Thoracic aorta (tissue), 2 donors: ENCODE measurements around the gene PLPP1. TPM values are rescaled to one million over a fixed set of nuclear protein-coding genes. Genes with fewer than 3 reads are reported as not detected.
A peak's percentile ranks its signal among the peaks of the same experiment; 100 is the strongest.

ENCODE experiments used
- ATAC-seq: fragments of 150-250 bp; one replicate; pipeline ENCODE4 v1.8.0; 2017; ENCODE audit warnings: low read depth; ENCODE audit not compliant: insufficient number of reproducible peaks, low FRiP score
- DNase-seq: peaks from one replicate; pipeline ENCODE4 v3.0.0-alpha.2; 2020; ENCODE audit warnings: low spot score
- H3K27ac ChIP-seq, 2 donors: fragments of 200-600 bp; sonication (generic); 1 replicate in 1 of 2; 2 replicates in 1 of 2; pipeline ENCODE4 v1.5.1; 2016; ENCODE audit warnings: mild to moderate bottlenecking in 2 of 2, moderate library complexity in 2 of 2
- H3K27me3 ChIP-seq: fragments of 200-600 bp; sonication (generic); replicated peaks from 2 replicates; pipeline ENCODE4 v1.6.0; 2016; ENCODE audit warnings: mild to moderate bottlenecking; ENCODE audit not compliant: insufficient read depth
- H3K36me3 ChIP-seq: fragments of 200-600 bp; sonication (generic); one replicate; pipeline ENCODE4 v1.5.1; 2016
- H3K4me1 ChIP-seq, 2 donors: fragments of 200-600 bp; sonication (generic); 1 replicate in 1 of 2; 2 replicates in 1 of 2; pipeline versions ENCODE4 v1.5.1 to v1.6.0; 2016; ENCODE audit warnings: low read depth in 2 of 2, mild to moderate bottlenecking in 1 of 2; ENCODE audit not compliant: control insufficient read depth in 1 of 2
- H3K4me3 ChIP-seq: fragments of 200-600 bp; sonication (generic); 2 replicates; pipeline ENCODE4 v1.5.1; 2016; ENCODE audit warnings: mild to moderate bottlenecking
- H3K9me3 ChIP-seq: fragments of 200-600 bp; sonication (generic); 2 replicates; pipeline ENCODE4 v1.5.1; 2016
- CTCF ChIP-seq: fragments of 200-600 bp; sonication (generic); IDR thresholded peaks from one replicate; pipeline ENCODE4 v1.5.1; 2019; ENCODE audit warnings: antibody characterized with exemption
- total RNA-seq, 2 donors: library from RNA; depleted of rRNA; stranded (reverse); fragments of >200 nt; gene quantifications; one replicate each; pipeline versions ENCODE4 v1.1.0 to v1.2.3, GENCODE V29; 2016

The PLPP1 gene
- total RNA-seq, 2 donors from 2014 or later = 341 to 509 TPM

GRCh38 chr5:55416306-55416705 lies 118.5 kb downstream of the PLPP1 start:
- no peak for TF ChIP-seq CTCF
- DNase-seq = no peak
- no peaks in the 10 kb centered on the region for H3K27me3 ChIP-seq
- H3K9me3 ChIP-seq = no peaks in the 10 kb centered on the region
- H3K4me3 ChIP-seq = no peak overlapping the region
- H3K27ac ChIP-seq = no peak overlapping the region
- ATAC-seq = no peak
- peaks cover 11% of the 10 kb centered on the region for H3K36me3 ChIP-seq
- peaks cover 16 to 38% of the 10 kb centered on the region in 2 donors for H3K4me1 ChIP-seq

- Histone ChIP-seq H3K36me3 (peaks cover 11% of the 10 kb centered on the region), H3K4me1 (peaks cover 16 to 27% of the 10 kb centered on the region in 2 donors), H3K27me3 (no peaks in the 10 kb centered on the region), H3K9me3 (no peaks in the 10 kb centered on the region), H3K27ac (peak overlapping the region; percentile 7 to 38), H3K4me3 (no peak overlapping the region)
- no peak for TF ChIP-seq CTCF
- ATAC-seq = no peak
- DNase-seq = no peak
Observed at GRCh38 chr5:55415071-55415470, 119.7 kb downstream of the PLPP1 start.

- ATAC-seq = no peak
- peaks cover 11% of the 10 kb centered on the region for H3K36me3 ChIP-seq
- no peak overlapping the region for H3K4me3 ChIP-seq
- no peak overlapping the region for H3K27ac ChIP-seq
- no peak for DNase-seq
- TF ChIP-seq CTCF = no peak
- peaks cover 5 to 12% of the 10 kb centered on the region in 2 donors for H3K4me1 ChIP-seq
- H3K9me3 ChIP-seq = no peaks in the 10 kb centered on the region
- H3K27me3 ChIP-seq = no peaks in the 10 kb centered on the region
Observed at GRCh38 chr5:55413644-55414043, 121.1 kb downstream of the PLPP1 start.

GRCh38 chr5:55411876-55412275 lies 122.9 kb downstream of the PLPP1 start:
- ATAC-seq (no peak), DNase-seq (no peak)
- H3K27ac ChIP-seq = no peak overlapping the region
- no peaks in the 10 kb centered on the region for H3K9me3 ChIP-seq
- no peak overlapping the region for H3K4me3 ChIP-seq
- TF ChIP-seq CTCF = no peak
- peaks cover 11% of the 10 kb centered on the region for H3K36me3 ChIP-seq
- peaks cover 11% of the 10 kb centered on the region in 2 donors for H3K4me1 ChIP-seq
- no peaks in the 10 kb centered on the region for H3K27me3 ChIP-seq

GRCh38 chr5:55410845-55411244 lies 123.9 kb downstream of the PLPP1 start:
- no peak overlapping the region for H3K27ac ChIP-seq
- no peaks in the 10 kb centered on the region for H3K27me3 ChIP-seq
- DNase-seq (no peak), ATAC-seq (no peak)
- H3K4me3 ChIP-seq = no peak overlapping the region
- peaks cover 16% of the 10 kb centered on the region for H3K36me3 ChIP-seq
- peaks cover 10% of the 10 kb centered on the region in 2 donors for H3K4me1 ChIP-seq
- TF ChIP-seq CTCF = no peak
- H3K9me3 ChIP-seq = no peaks in the 10 kb centered on the region
